ENCODE measurements around the gene BPIFA3.
"Not testable (repeated sequence)": the region's sequence is repeated elsewhere in the genome, so short reads cannot be mapped to it uniquely, and the experiment has no call there.

Gene BPIFA3

DNA sequence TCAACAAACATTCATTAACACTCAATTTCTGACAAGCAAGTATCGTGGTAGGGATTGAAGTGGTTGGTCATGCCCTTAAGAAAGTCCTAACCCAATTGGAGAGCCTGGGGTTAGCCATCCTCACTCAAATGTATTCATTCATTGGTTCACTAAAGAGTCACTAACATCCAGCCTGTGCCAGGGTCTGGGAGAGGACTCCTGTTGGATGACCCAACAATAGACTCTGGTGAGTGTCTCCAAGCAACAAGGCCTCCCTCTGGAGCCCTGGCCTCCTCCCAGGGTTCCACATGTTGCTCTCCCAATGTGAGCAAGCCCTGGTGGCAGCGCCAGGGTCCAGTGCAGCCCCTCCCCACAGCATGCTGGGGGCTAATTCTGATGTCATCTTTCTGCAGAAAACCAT, at the start of gene BPIFA3:
Gene BPIFA3, plus strand, starts transcription at position 301 of the 400 bp plus-strand sequence. CDS start 185 bp downstream, outside the sequence.
- DNase-seq (ENCODE audit: low read depth in 2 of 2), result no peak

DNA sequence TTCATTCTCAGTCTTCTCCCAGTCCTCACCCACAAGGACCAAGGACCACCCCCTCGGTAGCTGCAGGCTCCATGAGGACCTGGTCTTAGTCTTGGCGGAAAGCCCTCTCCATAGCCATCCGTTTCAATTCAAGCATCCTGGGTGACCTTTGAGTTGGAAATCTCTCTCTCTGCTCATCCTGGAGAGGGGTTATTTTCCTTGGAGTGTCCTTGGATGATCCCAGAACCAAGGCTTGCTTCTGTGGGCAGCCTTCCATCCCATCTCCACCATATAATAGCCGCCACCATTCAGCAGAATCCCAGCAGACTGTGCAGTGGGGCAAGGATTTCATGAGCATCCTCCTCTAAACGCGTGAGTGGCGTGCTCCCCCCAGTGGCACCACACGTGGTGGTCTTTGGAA, 49.3 kb upstream of the BPIFA3 start, which contains the start of gene BPIFA2:
Gene BPIFA2, plus strand, starts transcription at position 301 of the 400 bp plus-strand sequence. CDS start 987 bp downstream, outside the sequence.
- no peak for DNase-seq (ENCODE audit: low read depth in 2 of 2)

GRCh38 chr20:33169176-33169794, 47.9 kb upstream of the BPIFA3 start:
- no peak for DNase-seq (ENCODE audit: low read depth in 2 of 2)

DNA sequence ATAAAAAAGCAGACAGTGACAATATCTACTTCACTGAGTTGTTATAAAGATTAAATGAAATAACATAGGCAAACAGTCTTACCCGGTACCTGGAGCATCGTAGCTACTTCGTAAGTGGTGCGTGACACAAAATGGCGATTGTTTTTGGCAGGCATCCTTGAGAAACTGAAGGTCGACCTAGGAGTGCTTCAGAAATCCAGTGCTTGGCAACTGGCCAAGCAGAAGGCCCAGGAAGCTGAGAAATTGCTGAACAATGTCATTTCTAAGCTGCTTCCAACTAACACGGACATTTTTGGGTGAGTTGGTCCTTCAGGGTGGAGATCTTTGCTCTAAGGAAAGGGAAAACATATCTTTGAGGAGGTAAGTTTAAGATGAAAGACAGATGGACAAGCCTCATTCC, 44.4 kb upstream of the BPIFA3 start:
- DNase-seq (ENCODE audit: low read depth in 2 of 2), result no peak

DNA sequence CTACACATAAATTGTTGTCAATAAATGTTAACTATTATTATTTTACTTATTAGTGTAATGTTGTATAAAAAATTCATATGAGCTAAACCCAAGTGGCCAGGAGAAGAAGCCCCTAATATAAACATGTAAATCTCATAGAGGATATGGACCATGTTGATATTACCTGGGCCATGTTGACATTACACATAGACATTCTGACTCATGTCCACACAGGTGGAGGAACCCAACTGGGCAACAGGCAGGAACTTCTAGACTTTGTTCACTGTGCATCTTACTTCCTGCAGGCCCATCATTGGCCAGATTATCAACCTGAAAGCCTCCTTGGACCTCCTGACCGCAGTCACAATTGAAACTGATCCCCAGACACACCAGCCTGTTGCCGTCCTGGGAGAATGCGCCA, 42.0 kb upstream of the BPIFA3 start:
- no peak for DNase-seq (ENCODE audit: low read depth in 2 of 2)

GRCh38 chr20:33176101-33176500, 41.1 kb upstream of the BPIFA3 start:
- no peak for DNase-seq (ENCODE audit: low read depth in 2 of 2)

DNA sequence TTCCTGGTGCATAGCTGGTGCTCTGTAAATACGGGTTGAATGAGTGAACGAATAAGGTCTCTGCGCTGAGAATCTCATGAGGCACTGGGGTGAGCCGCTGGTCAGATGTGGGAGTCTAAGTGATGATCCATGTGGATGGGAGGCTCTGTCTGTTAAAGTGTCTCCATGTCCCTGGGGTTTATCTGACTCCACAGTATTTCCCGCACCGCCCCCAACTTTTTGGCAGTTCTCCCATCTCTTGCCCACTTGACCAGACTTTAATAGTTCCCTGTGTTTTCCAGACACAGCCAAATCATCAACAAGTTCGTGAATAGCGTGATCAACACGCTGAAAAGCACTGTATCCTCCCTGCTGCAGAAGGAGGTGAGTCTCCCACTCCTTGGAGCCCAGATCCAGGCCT, 39.3 kb upstream of the BPIFA3 start:
- DNase-seq (ENCODE audit: low read depth in 2 of 2), result no peak

GRCh38 chr20:33178726-33179125, 38.4 kb upstream of the BPIFA3 start:
- DNase-seq (ENCODE audit: low read depth in 2 of 2), result no peak

DNA sequence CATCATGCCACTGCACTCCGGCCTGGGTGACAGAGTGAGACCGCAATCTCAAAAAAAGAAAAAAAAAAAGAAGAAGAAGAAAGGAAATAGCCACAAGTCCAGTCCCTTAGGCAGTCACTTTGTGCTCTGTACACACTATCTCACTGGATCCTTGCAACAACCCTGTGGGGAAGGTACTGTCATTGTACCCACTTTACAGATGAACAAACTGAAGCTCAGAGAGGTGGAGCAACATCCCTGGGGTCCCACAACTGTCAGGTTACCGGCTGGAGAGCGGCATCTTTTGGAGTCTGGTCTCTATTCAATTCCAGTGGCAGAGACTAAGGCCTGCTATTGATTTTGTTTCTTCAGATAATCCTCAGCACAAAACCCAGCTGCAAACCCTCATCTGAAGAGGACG, 37.0 kb upstream of the BPIFA3 start:
- no peak for DNase-seq (ENCODE audit: low read depth in 2 of 2)

- DNase-seq (ENCODE audit: low read depth in 2 of 2), result no peak
Observed at GRCh38 chr20:33181482-33182093, 35.6 kb upstream of the BPIFA3 start.

GRCh38 chr20:33183312-33183711, 33.8 kb upstream of the BPIFA3 start:
- no peak for DNase-seq (ENCODE audit: low read depth in 2 of 2)

- DNase-seq (ENCODE audit: low read depth in 2 of 2), result not testable (repeated sequence)
Observed at GRCh38 chr20:33185031-33185590, 32.0 kb upstream of the BPIFA3 start.

GRCh38 chr20:33187491-33187890, 29.7 kb upstream of the BPIFA3 start:
- DNase-seq (ENCODE audit: low read depth in 2 of 2), result no peak

- DNase-seq (ENCODE audit: low read depth in 2 of 2), result no peak
Observed at GRCh38 chr20:33188421-33188820, 28.7 kb upstream of the BPIFA3 start.

DNA sequence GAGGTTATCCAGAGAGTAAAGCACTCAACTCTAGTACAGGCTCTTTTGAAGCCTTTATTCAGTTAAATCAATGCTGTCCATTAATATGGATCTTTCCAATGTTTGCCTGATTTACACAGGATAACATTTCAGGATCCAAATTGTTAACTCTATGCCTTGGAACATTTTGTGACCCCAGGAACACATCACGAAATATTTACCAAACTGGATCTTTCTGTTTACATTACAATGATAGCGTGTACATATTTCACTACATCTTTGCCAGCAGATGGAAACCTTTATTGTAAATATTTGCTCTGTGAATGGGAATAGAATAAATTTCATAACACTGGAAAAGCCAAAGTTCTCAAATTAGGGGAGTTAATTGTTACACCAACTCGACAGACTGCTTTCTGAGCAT, 25.7 kb upstream of the BPIFA3 start:
- DNase-seq (ENCODE audit: low read depth in 2 of 2), result no peak

DNA sequence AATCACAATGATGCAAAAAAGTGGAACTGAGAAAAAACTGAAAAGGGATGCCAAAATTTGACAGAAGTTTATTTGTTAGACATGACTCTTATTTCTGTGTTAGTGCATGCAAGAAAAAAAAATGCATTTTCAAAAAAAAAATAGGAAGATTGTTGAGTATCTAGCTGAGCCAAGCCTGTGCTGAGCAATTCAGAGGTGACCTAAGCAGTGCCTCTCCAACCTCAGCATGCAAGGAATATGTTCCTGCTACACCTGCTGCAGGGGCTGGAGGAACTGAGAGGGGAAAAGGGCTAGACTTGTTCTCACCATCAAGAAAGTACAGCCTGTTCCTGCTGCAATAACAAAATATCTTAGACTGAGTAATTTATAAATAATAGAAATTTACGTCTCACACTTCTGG, 25.2 kb upstream of the BPIFA3 start:
- no peak for DNase-seq (ENCODE audit: low read depth in 2 of 2)

GRCh38 chr20:33192912-33193501, 24.1 kb upstream of the BPIFA3 start:
- DNase-seq (ENCODE audit: low read depth in 2 of 2), result no peak

- no peak for DNase-seq (ENCODE audit: low read depth in 2 of 2)
Observed at GRCh38 chr20:33199026-33199425, 18.1 kb upstream of the BPIFA3 start.

GRCh38 chr20:33202451-33202850, 14.7 kb upstream of the BPIFA3 start:
- no peak for DNase-seq (ENCODE audit: low read depth in 2 of 2)

DNA sequence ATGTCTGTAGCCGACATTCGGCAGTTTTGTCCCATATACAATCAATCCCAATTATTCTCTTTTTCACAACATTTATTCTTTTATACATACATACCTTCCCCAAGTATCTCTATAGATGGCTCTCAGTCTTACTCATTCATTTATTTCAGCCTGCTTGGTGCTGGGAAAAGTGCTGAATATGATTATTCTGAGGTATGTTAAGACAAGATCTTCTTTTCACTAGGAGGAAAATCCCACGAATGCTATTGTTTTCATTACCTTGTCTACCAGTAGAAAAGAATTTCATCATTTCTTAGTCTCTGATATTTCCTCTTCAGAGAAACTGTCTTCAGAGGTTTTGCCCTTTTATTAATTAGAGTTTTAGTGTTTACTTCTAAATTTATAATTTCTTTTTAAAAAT, 13.7 kb upstream of the BPIFA3 start:
- DNase-seq (ENCODE audit: low read depth in 2 of 2), result no peak

DNA sequence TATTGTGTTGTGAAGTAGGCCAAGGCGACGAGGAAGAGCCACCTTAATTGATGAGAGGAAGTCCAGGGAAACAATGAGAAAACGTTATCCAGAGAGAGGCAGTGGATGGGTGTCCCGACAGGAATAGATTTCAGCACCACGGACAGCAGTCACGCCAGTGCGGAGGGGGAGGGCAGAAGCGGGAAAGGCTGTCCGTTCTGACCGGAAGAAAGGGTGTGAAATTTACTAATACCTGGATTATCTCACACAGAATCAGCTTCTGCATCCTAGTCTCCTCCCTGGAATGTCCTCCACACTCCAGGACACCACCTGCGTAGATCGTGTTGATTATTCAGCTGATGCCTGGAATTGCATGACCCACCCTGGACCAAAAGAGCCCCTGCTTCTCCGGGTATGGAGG, 7.4 kb upstream of the BPIFA3 start:
- no peak for DNase-seq (ENCODE audit: low read depth in 2 of 2)

GRCh38 chr20:33210371-33210770, 6.8 kb upstream of the BPIFA3 start:
- DNase-seq (ENCODE audit: low read depth in 2 of 2), result no peak

- no peak for DNase-seq (ENCODE audit: low read depth in 2 of 2)
Observed at GRCh38 chr20:33211817-33212424, 5.2 kb upstream of the BPIFA3 start.
